ENCODE measurements around the gene KLK12.

GRCh38 chr19:51007488-51007887, 27.3 kb downstream of the KLK12 start:
- TF ChIP-seq, protein P1, sequence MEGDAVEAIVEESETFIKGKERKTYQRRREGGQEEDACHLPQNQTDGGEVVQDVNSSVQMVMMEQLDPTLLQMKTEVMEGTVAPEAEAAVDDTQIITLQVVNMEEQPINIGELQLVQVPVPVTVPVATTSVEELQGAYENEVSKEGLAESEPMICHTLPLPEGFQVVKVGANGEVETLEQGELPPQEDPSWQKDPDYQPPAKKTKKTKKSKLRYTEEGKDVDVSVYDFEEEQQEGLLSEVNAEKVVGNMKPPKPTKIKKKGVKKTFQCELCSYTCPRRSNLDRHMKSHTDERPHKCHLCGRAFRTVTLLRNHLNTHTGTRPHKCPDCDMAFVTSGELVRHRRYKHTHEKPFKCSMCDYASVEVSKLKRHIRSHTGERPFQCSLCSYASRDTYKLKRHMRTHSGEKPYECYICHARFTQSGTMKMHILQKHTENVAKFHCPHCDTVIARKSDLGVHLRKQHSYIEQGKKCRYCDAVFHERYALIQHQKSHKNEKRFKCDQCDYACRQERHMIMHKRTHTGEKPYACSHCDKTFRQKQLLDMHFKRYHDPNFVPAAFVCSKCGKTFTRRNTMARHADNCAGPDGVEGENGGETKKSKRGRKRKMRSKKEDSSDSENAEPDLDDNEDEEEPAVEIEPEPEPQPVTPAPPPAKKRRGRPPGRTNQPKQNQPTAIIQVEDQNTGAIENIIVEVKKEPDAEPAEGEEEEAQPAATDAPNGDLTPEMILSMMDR (IDR thresholded peaks at IDR 0.05 in 8 of 11, conservative IDR thresholded peaks at IDR 0.05 in 3 of 11) = no peak
- no peak for TF ChIP-seq POLR2A (IDR thresholded peaks at IDR 0.05)
